SK-N-MC (cell line): ENCODE data around the gene NYNRIN.

Experiments
- EZH2 ChIP-seq: fragments of 200-600 bp; sonication (generic); IDR thresholded peaks from one replicate; pipeline ENCODE4 v1.6.1; 2017; ENCODE audit warnings: antibody characterized with exemption
- FOXP2 ChIP-seq: optimal IDR thresholded peaks from 2 replicates; pipeline ENCODE3; 2011; ENCODE audit warnings: mild to moderate bottlenecking, moderate library complexity; ENCODE audit not compliant: insufficient read depth; ENCODE audit errors: extremely low read length, control extremely low read depth
- POLR2AphosphoS5 ChIP-seq: IDR thresholded peaks from 2 replicates; pipeline ENCODE4 v1.6.1; 2012; ENCODE audit warnings: mild to moderate bottlenecking, low read depth, low read length, borderline replicate concordance

DNA sequence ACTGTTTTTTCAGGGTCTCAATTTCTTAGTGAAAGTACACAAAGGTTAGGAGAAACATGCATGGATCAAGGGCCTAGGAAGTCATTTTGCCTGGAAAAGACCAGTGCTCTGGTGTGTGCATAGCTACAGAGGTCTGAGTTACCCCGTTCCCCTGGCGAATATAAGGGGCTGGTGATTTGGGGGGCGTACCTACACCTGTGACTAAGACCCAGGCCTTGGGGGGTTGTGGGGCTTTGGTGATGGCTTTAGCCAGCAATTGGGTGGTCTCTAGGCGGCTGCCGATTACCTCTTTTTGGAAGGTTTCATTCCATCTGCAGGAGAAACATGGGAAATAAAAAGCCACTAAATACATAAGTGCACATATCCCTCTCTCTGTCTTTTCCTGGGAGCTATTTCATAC lies 42.7 kb downstream of the NYNRIN start:
- TF ChIP-seq POLR2AphosphoS5 (no peak), EZH2 (no peak), FOXP2 (no peak)
